ENCODE data around the gene SMC5.
"Not testable (repeated sequence)": the region's sequence is repeated elsewhere in the genome, so short reads cannot be mapped to it uniquely, and the experiment has no call there.

The SMC5 gene

GRCh38 chr9:70229026-70229425 is 29.8 kb upstream of the SMC5 start:
- peak; percentile 15 for TF ChIP-seq CTCF (conservative IDR thresholded peaks at IDR 0.05; ENCODE audit: low read depth, low read length)
- peak overlapping the region; percentile 20 for H3K4me3 ChIP-seq (ENCODE audit: low read length)
- peak; percentile 65 for DNase-seq (ENCODE audit: low read depth)

GRCh38 chr9:70229579-70229978 is 29.2 kb upstream of the SMC5 start:
- peak overlapping the region; percentile 20 for H3K4me3 ChIP-seq (ENCODE audit: low read length)
- peak; percentile 42 for TF ChIP-seq CTCF (conservative IDR thresholded peaks at IDR 0.05; ENCODE audit: low read depth, low read length)
- no peak for DNase-seq (ENCODE audit: low read depth)

- no peak for DNase-seq (ENCODE audit: low read depth)
- no peak for TF ChIP-seq CTCF (conservative IDR thresholded peaks at IDR 0.05; ENCODE audit: low read depth, low read length)
- H3K4me3 ChIP-seq (ENCODE audit: low read length), result no peak overlapping the region
Measured at GRCh38 chr9:70232476-70232875, 26.3 kb upstream of the SMC5 start.

- not testable (repeated sequence) for H3K4me3 ChIP-seq (ENCODE audit: low read length); DNase-seq (ENCODE audit: low read depth)
Measured at GRCh38 chr9:70234208-70234607, 24.6 kb upstream of the SMC5 start.

GRCh38 chr9:70245952-70246351 is 12.8 kb upstream of the SMC5 start:
- DNase-seq (ENCODE audit: low read depth); H3K4me3 ChIP-seq (ENCODE audit: low read length): not testable (repeated sequence)

GRCh38 chr9:70250221-70250620 is 8.6 kb upstream of the SMC5 start:
- TF ChIP-seq CTCF (conservative IDR thresholded peaks at IDR 0.05; ENCODE audit: low read depth, low read length), result no peak
- H3K4me3 ChIP-seq (ENCODE audit: low read length), result no peak overlapping the region
- no peak for DNase-seq (ENCODE audit: low read depth)

- TF ChIP-seq CTCF (conservative IDR thresholded peaks at IDR 0.05; ENCODE audit: low read depth, low read length), result no peak
- no peak for DNase-seq (ENCODE audit: low read depth)
- peak overlapping the region; percentile 68 for H3K4me3 ChIP-seq (ENCODE audit: low read length)
Measured at GRCh38 chr9:70255486-70255885, 3.3 kb upstream of the SMC5 start.

- peak; percentile 83 for DNase-seq (ENCODE audit: low read depth)
- TF ChIP-seq CTCF (conservative IDR thresholded peaks at IDR 0.05; ENCODE audit: low read depth, low read length), result no peak
- H3K4me3 ChIP-seq (ENCODE audit: low read length), result peak overlapping the region; percentile 68
Measured at GRCh38 chr9:70256123-70256551, 2.6 kb upstream of the SMC5 start.

All from retinal pigment epithelial cell (primary cell).